Measurements from ENCODE around the gene SH2D4B. TPM values are rescaled to one million over a fixed set of nuclear protein-coding genes. Genes with fewer than 3 reads are reported as not detected.

Gene SH2D4B
- total RNA-seq, 1 experiment from 2014 or later: 0.10 TPM

- no peak for DNase-seq (ENCODE audit: low read depth, low spot score)
- no peak for TF ChIP-seq TCF7L2 (IDR thresholded peaks at IDR 0.05; ENCODE audit: low read depth, low read length)
- TF ChIP-seq, protein P1, sequence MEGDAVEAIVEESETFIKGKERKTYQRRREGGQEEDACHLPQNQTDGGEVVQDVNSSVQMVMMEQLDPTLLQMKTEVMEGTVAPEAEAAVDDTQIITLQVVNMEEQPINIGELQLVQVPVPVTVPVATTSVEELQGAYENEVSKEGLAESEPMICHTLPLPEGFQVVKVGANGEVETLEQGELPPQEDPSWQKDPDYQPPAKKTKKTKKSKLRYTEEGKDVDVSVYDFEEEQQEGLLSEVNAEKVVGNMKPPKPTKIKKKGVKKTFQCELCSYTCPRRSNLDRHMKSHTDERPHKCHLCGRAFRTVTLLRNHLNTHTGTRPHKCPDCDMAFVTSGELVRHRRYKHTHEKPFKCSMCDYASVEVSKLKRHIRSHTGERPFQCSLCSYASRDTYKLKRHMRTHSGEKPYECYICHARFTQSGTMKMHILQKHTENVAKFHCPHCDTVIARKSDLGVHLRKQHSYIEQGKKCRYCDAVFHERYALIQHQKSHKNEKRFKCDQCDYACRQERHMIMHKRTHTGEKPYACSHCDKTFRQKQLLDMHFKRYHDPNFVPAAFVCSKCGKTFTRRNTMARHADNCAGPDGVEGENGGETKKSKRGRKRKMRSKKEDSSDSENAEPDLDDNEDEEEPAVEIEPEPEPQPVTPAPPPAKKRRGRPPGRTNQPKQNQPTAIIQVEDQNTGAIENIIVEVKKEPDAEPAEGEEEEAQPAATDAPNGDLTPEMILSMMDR (IDR thresholded peaks at IDR 0.05): no peak
- no peak for TF ChIP-seq POLR2AphosphoS5 (IDR thresholded peaks at IDR 0.05; ENCODE audit: low read depth, low read length)
- no peak for TF ChIP-seq REST (IDR thresholded peaks at IDR 0.05; ENCODE audit: insufficient read depth in 1 of 2, low read depth in 2 of 2, low read length in 1 of 2)
- no peak for TF ChIP-seq SIN3A (IDR thresholded peaks at IDR 0.05; ENCODE audit: borderline replicate concordance, insufficient read depth, low read depth, low read length)
- in situ Hi-C loops (cut with HindIII; ENCODE audit: low pct_unique_long_range_greater_than_20kb, low sequenced_read_pairs) (no loop called here), intact Hi-C loops (cut with micrococcal nuclease; ENCODE audit: unreplicated experiment) (no loop called here)
- H3K4me1 ChIP-seq (ENCODE audit: control insufficient read depth, insufficient read depth, low read length): 0 out of 2 replicates have a peak, but pooled peaks cover 3% of the 10 kb centered on the region
- no peak overlapping the region for H3K27ac ChIP-seq (ENCODE audit: low read length)
- no peak overlapping the region for H3K4me3 ChIP-seq (ENCODE audit: low read depth in 2 of 2, low read length in 2 of 2)
- H3K9me3 ChIP-seq (ENCODE audit: control insufficient read depth, insufficient read depth, low read depth, low read length): no peaks in the 10 kb centered on the region; the same call in 1 of the 2 replicates
- no peaks in the 10 kb centered on the region for H3K27me3 ChIP-seq (ENCODE audit: control insufficient read depth, insufficient read depth, low read length)
- ChIA-PET POLR2A (no interaction called here), CTCF (no interaction called here)
- ATAC-seq: no peak
- H3K36me3 ChIP-seq (ENCODE audit: control insufficient read depth, insufficient read depth, low read length): no peaks in the 10 kb centered on the region
- BruUV-seq (replicated peaks): no TSS peak
Observed at GRCh38 chr10:80658068-80658467, 120.4 kb downstream of the SH2D4B start.

GRCh38 chr10:80659289-80659688 is 121.6 kb downstream of the SH2D4B start:
- intact Hi-C loops (cut with micrococcal nuclease; ENCODE audit: unreplicated experiment) (no loop called here), in situ Hi-C loops (cut with HindIII; ENCODE audit: low pct_unique_long_range_greater_than_20kb, low sequenced_read_pairs) (no loop called here)
- no peak overlapping the region for H3K27ac ChIP-seq (ENCODE audit: low read length)
- ATAC-seq: no peak
- DNase-seq (ENCODE audit: low read depth, low spot score): no peak
- no peaks in the 10 kb centered on the region for H3K27me3 ChIP-seq (ENCODE audit: control insufficient read depth, insufficient read depth, low read length)
- no TSS peak for BruUV-seq (replicated peaks)
- H3K36me3 ChIP-seq (ENCODE audit: control insufficient read depth, insufficient read depth, low read length): no peaks in the 10 kb centered on the region
- TF ChIP-seq SIN3A (IDR thresholded peaks at IDR 0.05; ENCODE audit: borderline replicate concordance, insufficient read depth, low read depth, low read length): no peak
- no peak for TF ChIP-seq REST (IDR thresholded peaks at IDR 0.05; ENCODE audit: insufficient read depth in 1 of 2, low read depth in 2 of 2, low read length in 1 of 2)
- TF ChIP-seq TCF7L2 (IDR thresholded peaks at IDR 0.05; ENCODE audit: low read depth, low read length): no peak
- no peak for TF ChIP-seq POLR2AphosphoS5 (IDR thresholded peaks at IDR 0.05; ENCODE audit: low read depth, low read length)
- TF ChIP-seq, protein P1 (IDR thresholded peaks at IDR 0.05): no peak
- CTCF ChIA-PET: no interaction called here
- POLR2A ChIA-PET: no interaction called here
- H3K4me1 ChIP-seq (ENCODE audit: control insufficient read depth, insufficient read depth, low read length): 0 out of 2 replicates have a peak, but pooled peaks cover 3% of the 10 kb centered on the region
- H3K9me3 ChIP-seq (ENCODE audit: control insufficient read depth, insufficient read depth, low read depth, low read length): no peaks in the 10 kb centered on the region
- H3K4me3 ChIP-seq (ENCODE audit: low read depth in 2 of 2, low read length in 2 of 2): no peak overlapping the region
